DMS53 (cell line): Measurements from ENCODE around the gene ADCYAP1R1.
"Not testable (repeated sequence)": the region's sequence is repeated elsewhere in the genome, so short reads cannot be mapped to it uniquely, and the experiment has no call there.

Source experiments
- DNase-seq: peaks from one replicate; lab custom pipeline; 2025; lab: John Stamatoyannopoulos, UW

ADCYAP1R1 gene

GRCh38 chr7:31134246-31135188, 82.4 kb downstream of the ADCYAP1R1 start:
- peak; percentile 98 for DNase-seq

GRCh38 chr7:31137234-31137633, 85.1 kb downstream of the ADCYAP1R1 start:
- DNase-seq, result no peak

GRCh38 chr7:31145339-31145738, 93.2 kb downstream of the ADCYAP1R1 start:
- no peak for DNase-seq

- no peak for DNase-seq
Observed at GRCh38 chr7:31146030-31146429, 93.9 kb downstream of the ADCYAP1R1 start.

- no peak for DNase-seq
Observed at GRCh38 chr7:31146538-31146937, 94.4 kb downstream of the ADCYAP1R1 start.

GRCh38 chr7:31151849-31152248, 99.7 kb downstream of the ADCYAP1R1 start:
- no peak for DNase-seq

GRCh38 chr7:31153318-31153717, 101.2 kb downstream of the ADCYAP1R1 start:
- not testable (repeated sequence) for DNase-seq

- no peak for DNase-seq
Observed at GRCh38 chr7:31160941-31161340, 108.8 kb downstream of the ADCYAP1R1 start.
